ENCODE measurements around the gene ATG7. TPM values are rescaled to one million over a fixed set of nuclear protein-coding genes. Genes with fewer than 3 reads are reported as not detected.
A peak's percentile ranks its signal among the peaks of the same experiment; 100 is the strongest.

ATG7 gene
- total and polyA plus RNA-seq, 9 donors, result 10.2 to 54.5 (median 37.4) TPM

DNA sequence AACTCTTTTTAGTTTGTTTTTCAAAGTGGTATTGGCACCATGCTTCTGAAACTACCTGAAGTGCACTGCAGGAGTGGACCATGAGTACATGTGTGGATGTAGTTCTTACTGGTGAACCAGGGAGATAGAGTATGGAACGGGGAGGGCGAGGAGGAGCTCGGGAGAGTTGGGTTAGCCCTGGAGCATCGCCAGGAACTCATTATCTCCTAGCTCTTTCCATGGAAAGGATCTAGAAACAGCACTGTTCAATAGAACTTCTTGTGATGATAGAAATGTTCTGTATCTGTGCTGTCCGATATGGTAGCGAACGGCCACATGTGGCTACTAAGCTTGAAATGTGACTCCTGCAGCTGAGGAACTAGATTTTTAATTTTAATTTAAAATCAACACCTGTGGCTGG is 324.2 kb downstream of the ATG7 start:
- WGBS, 3 donors, result 40 to 47% (median 40%) methylated on average over 7 of the region's 7 CpGs
- no peaks in the 10 kb centered on the region for H3K27me3 ChIP-seq
- DNase-seq, result peak in 4 of 5 donors; percentile 38 to 59 (median 53)
- peaks cover 38% of the 10 kb centered on the region for H3K4me1 ChIP-seq (ENCODE audit: insufficient read depth)
- H3K27ac ChIP-seq, result peak overlapping the region in 1 of 2 donors; percentile 6
- H3K9me3 ChIP-seq, result no peaks in the 10 kb centered on the region
- H3K36me3 ChIP-seq, result no peaks in the 10 kb centered on the region
- intact Hi-C loops (cut with DNase I), result loop anchor here in 1 of 4 donors (10.0 kb wide), 1 partner anchor 162 kb away; no protein-coding TSS in a partner anchor
- no peak for TF ChIP-seq POLR2A (IDR thresholded peaks at IDR 0.05)
- TF ChIP-seq, protein P1, sequence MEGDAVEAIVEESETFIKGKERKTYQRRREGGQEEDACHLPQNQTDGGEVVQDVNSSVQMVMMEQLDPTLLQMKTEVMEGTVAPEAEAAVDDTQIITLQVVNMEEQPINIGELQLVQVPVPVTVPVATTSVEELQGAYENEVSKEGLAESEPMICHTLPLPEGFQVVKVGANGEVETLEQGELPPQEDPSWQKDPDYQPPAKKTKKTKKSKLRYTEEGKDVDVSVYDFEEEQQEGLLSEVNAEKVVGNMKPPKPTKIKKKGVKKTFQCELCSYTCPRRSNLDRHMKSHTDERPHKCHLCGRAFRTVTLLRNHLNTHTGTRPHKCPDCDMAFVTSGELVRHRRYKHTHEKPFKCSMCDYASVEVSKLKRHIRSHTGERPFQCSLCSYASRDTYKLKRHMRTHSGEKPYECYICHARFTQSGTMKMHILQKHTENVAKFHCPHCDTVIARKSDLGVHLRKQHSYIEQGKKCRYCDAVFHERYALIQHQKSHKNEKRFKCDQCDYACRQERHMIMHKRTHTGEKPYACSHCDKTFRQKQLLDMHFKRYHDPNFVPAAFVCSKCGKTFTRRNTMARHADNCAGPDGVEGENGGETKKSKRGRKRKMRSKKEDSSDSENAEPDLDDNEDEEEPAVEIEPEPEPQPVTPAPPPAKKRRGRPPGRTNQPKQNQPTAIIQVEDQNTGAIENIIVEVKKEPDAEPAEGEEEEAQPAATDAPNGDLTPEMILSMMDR (IDR thresholded peaks at IDR 0.05), result no peak
- TF ChIP-seq EP300 (IDR thresholded peaks at IDR 0.05), result no peak
- H3K4me3 ChIP-seq, result no peak overlapping the region

DNA sequence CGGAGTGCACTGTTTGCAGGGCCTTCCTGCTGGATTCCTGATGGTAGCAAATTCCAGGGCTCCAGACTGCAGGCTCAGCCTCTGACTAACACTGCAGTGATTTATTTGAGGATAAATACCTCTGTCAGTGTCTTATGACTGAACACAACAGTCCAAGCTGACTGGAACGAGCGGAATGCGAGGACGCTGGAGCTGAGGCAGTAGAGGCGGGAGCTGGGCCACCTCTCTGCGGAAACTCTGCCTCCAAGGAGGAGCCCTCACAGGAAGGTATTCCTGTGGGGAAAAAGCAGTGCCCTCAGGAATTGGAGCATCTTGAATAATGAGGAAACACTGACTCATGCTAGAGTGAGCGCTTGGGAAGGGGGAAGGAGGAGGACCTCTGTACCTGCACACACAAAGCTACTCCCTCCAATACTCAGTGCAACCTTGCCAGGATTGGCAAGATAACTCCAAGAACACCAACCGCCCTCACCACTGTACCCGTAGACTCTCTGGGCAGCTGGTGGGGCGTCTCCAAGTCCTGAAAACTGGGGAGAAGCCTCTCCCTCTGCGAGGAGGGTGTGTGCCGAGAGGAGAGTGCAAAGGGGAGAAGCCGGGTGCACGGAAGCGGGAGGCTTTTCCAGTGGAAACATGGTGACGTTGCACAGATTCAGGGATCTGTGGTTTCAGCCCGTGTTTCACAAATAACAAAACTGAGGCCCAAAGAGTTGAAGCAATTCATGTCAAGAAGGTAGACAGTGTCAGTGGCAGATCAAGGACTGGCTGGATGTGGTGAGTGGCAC is 328.5 kb downstream of the ATG7 start:
- Histone ChIP-seq H3K9me3 (no peaks in the 10 kb centered on the region), H3K27ac (peak overlapping the region; percentile 35 to 50), H3K4me3 (no peak overlapping the region), H3K27me3 (no peaks in the 10 kb centered on the region), H3K4me1 (ENCODE audit: insufficient read depth) (peaks cover 39% of the 10 kb centered on the region), H3K36me3 (no peaks in the 10 kb centered on the region)
- intact Hi-C loops (cut with DNase I), result loop anchor here in 2 of 4 donors (5.0 kb wide), 2 partner anchors 37 to 42 kb away; partner anchors contain the start of gene VGLL4 (in 1 of the 2)
- peak; percentile 72 to 81 (median 78) for DNase-seq
- TF ChIP-seq POLR2A (IDR thresholded peaks at IDR 0.05) (no peak), EP300 (IDR thresholded peaks at IDR 0.05) (no peak)
- TF ChIP-seq, protein P1 (IDR thresholded peaks at IDR 0.05), result no peak
- WGBS, 3 donors, result 13 to 17% (median 13%) methylated on average over 18 of the region's 18 CpGs

DNA sequence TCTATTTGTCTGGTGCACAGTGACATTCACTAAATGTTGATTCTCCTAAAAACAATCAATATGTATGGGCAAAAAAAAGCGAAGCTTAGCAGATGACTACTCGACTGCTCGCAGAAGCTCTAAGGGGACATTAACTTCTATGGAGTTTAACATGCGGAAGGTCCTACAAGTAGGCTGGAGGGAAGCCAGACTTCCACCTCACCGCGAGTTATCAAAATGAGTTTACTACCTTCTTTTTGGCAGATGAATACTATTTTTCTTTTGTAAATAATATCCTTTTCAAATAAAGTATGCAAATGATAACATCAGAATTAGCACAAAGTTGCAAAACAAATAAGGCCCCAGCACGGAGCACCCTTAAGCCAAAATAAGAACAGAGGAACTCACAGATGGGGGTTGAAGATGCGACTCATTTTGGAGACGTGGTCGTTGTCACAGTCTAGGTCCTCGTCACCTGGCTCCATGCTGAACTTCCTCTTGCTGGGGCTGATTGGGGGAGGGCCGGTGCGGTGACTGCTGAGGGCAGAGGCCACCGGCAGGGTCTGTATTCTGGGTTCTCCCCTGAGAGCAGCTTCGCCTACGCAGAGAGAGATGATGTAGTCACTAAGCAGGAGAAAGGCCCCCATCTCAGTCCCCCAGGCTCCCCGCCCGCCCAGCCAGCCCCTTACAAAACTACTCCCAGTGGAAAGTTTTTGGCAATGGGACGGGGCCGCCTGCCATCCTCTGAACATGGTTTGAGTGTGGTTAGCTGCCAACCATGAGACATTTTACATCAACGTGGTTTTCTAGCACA is 329.4 kb downstream of the ATG7 start:
- peak in 2 of 5 donors; percentile 48 to 64 for DNase-seq
- intact Hi-C loops (cut with DNase I), result loop anchor here in 2 of 4 donors (5.0 kb wide), 2 partner anchors 36 to 41 kb away; partner anchors contain the start of gene VGLL4 (in 1 of the 2)
- Histone ChIP-seq H3K36me3 (no peaks in the 10 kb centered on the region), H3K4me3 (no peak overlapping the region), H3K9me3 (no peaks in the 10 kb centered on the region), H3K4me1 (ENCODE audit: insufficient read depth) (peaks cover 41% of the 10 kb centered on the region), H3K27me3 (no peaks in the 10 kb centered on the region), H3K27ac (peak overlapping the region; percentile 47 to 50)
- TF ChIP-seq EP300 (IDR thresholded peaks at IDR 0.05) (no peak), POLR2A (IDR thresholded peaks at IDR 0.05) (no peak)
- TF ChIP-seq, protein P1 (IDR thresholded peaks at IDR 0.05), result no peak
- WGBS, 3 donors, result 48% methylated on average over 21 of the region's 21 CpGs

DNA sequence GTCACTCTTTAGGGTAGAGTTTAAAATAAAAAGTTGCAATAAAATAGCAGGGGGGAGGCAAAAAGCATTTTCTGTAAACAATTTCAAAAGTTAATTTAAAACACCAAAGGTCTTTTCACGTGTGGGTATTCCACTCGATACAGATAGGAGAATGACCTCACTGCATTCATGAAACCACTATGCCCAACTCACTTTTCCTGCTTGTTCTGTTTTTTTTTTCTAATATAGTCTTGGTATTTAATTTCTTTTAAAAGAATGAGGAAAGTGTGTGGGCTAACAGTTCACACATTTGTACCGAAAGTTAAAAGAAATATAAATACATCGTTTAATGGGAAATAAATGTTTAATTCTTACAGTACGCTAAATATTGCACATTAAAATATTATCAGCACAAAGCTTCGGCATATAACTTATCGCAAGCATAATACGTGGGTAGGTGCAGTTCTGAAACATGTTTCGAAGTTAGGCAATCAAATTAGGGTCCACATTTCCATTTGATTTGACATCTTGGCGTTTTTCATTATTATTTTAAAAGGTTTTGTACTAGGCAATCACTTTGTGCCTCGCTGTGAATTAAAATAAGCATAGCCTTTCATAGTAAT is 330.1 kb downstream of the ATG7 start:
- TF ChIP-seq EP300 (IDR thresholded peaks at IDR 0.05) (no peak), POLR2A (IDR thresholded peaks at IDR 0.05) (no peak)
- TF ChIP-seq, protein P1 (IDR thresholded peaks at IDR 0.05), result no peak
- 50 to 62% (median 57%) methylated on average over 11 of the region's 11 CpGs for WGBS, 3 donors
- H3K27ac ChIP-seq, result peak overlapping the region; percentile 47 to 50
- H3K4me1 ChIP-seq (ENCODE audit: insufficient read depth), result peaks cover 39% of the 10 kb centered on the region
- no peaks in the 10 kb centered on the region for H3K36me3 ChIP-seq
- no peak for DNase-seq
- no peaks in the 10 kb centered on the region for H3K27me3 ChIP-seq
- H3K4me3 ChIP-seq, result no peak overlapping the region
- intact Hi-C loops (cut with DNase I), result loop anchor here in 2 of 4 donors (5.0 kb wide), 2 partner anchors 35 to 40 kb away; partner anchors contain the start of gene VGLL4 (in 1 of the 2)
- no peaks in the 10 kb centered on the region for H3K9me3 ChIP-seq
